ENCODE results near the gene P2RX2.

The P2RX2 gene

GRCh38 chr12:132603240-132604150 lies 15.1 kb upstream of the P2RX2 start:
- no peak for DNase-seq

GRCh38 chr12:132604151-132604618 lies 14.4 kb upstream of the P2RX2 start:
- no peak for DNase-seq

GRCh38 chr12:132604668-132605441 lies 13.7 kb upstream of the P2RX2 start:
- no peak for DNase-seq

GRCh38 chr12:132605892-132606291 lies 12.7 kb upstream of the P2RX2 start:
- DNase-seq, result no peak

GRCh38 chr12:132606466-132606865 lies 12.1 kb upstream of the P2RX2 start:
- no peak for DNase-seq

GRCh38 chr12:132606927-132607326 lies 11.6 kb upstream of the P2RX2 start:
- no peak for DNase-seq

- no peak for DNase-seq
Observed at GRCh38 chr12:132608231-132609171, 10.1 kb upstream of the P2RX2 start.

- no peak for DNase-seq
Observed at GRCh38 chr12:132610051-132610759, 8.4 kb upstream of the P2RX2 start, which contains the start of gene LRCOL1. Gene LRCOL1, minus strand, starts transcription at chr12:132610582. Its CDS starts 4,331 bp downstream, at chr12:132606251.

- no peak for DNase-seq
Observed at GRCh38 chr12:132610866-132611602, 7.5 kb upstream of the P2RX2 start.

GRCh38 chr12:132611620-132612019 lies 7.0 kb upstream of the P2RX2 start:
- DNase-seq, result no peak

- no peak for DNase-seq
Observed at GRCh38 chr12:132614029-132614428, 4.5 kb upstream of the P2RX2 start.

- DNase-seq, result peak; percentile 77 to 85
Observed at GRCh38 chr12:132614861-132615578, 3.6 kb upstream of the P2RX2 start.

- DNase-seq, result no peak
Observed at GRCh38 chr12:132615579-132616038, 3.0 kb upstream of the P2RX2 start.

- DNase-seq, result no peak
Observed at GRCh38 chr12:132617135-132617701, 1.4 kb upstream of the P2RX2 start.

GRCh38 chr12:132617822-132618682 lies 524 bp upstream of the P2RX2 start:
- DNase-seq, result no peak

- DNase-seq, result no peak
Observed at GRCh38 chr12:132619071-132619385, 452 bp downstream of the P2RX2 start.

- no peak for DNase-seq
Observed at GRCh38 chr12:132619386-132620112, 973 bp downstream of the P2RX2 start.
